ENCODE measurements around the gene SH2D1B. TPM values are rescaled to one million over a fixed set of nuclear protein-coding genes. Genes with fewer than 3 reads are reported as not detected.
A peak's percentile ranks its signal among the peaks of the same experiment; 100 is the strongest.

Gene SH2D1B
- total and polyA plus RNA-seq, 9 of the 15 experiments (the other 6 are each of a cell fraction or from before 2014, with no cell fraction given), result 5.6 to 19.6 (median 9.7) TPM

GRCh38 chr1:162389021-162389818 lies 22.7 kb downstream of the SH2D1B start (continued):
- TF ChIP-seq, protein P1, sequence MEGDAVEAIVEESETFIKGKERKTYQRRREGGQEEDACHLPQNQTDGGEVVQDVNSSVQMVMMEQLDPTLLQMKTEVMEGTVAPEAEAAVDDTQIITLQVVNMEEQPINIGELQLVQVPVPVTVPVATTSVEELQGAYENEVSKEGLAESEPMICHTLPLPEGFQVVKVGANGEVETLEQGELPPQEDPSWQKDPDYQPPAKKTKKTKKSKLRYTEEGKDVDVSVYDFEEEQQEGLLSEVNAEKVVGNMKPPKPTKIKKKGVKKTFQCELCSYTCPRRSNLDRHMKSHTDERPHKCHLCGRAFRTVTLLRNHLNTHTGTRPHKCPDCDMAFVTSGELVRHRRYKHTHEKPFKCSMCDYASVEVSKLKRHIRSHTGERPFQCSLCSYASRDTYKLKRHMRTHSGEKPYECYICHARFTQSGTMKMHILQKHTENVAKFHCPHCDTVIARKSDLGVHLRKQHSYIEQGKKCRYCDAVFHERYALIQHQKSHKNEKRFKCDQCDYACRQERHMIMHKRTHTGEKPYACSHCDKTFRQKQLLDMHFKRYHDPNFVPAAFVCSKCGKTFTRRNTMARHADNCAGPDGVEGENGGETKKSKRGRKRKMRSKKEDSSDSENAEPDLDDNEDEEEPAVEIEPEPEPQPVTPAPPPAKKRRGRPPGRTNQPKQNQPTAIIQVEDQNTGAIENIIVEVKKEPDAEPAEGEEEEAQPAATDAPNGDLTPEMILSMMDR (IDR thresholded peaks at IDR 0.05 in 2 of 3, conservative IDR thresholded peaks at IDR 0.05 in 1 of 3; ENCODE audit: insufficient read depth in 2 of 3, low read depth in 1 of 3, low read length in 3 of 3), result no peak
- TF ChIP-seq NCOA1 (IDR thresholded peaks at IDR 0.05; ENCODE audit: low read depth), result no peak
- TF ChIP-seq, protein P2, sequence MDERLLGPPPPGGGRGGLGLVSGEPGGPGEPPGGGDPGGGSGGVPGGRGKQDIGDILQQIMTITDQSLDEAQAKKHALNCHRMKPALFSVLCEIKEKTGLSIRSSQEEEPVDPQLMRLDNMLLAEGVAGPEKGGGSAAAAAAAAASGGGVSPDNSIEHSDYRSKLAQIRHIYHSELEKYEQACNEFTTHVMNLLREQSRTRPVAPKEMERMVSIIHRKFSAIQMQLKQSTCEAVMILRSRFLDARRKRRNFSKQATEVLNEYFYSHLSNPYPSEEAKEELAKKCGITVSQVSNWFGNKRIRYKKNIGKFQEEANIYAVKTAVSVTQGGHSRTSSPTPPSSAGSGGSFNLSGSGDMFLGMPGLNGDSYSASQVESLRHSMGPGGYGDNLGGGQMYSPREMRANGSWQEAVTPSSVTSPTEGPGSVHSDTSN (CRISPR knock-in tag; IDR thresholded peaks at IDR 0.05; ENCODE audit: low read depth), result no peak
- TF ChIP-seq, protein P2 (tag; conservative IDR thresholded peaks at IDR 0.05; ENCODE audit: low read depth), result peak; percentile 50; the same call in 1 of the 2 replicates
- TF ChIP-seq SMAD4 (CRISPR knock-in tag; conservative IDR thresholded peaks at IDR 0.05), result no peak
- no peak for TF ChIP-seq FOXK1 (CRISPR knock-in tag; IDR thresholded peaks at IDR 0.05; ENCODE audit: borderline replicate concordance)
- TF ChIP-seq ELK3 (CRISPR knock-in tag; IDR thresholded peaks at IDR 0.05), result no peak
- TF ChIP-seq SIX5 (IDR thresholded peaks at IDR 0.05; ENCODE audit: borderline replicate concordance in 1 of 2, insufficient read depth in 1 of 2, low read depth in 1 of 2, low read length in 2 of 2), result no peak
- no peak for TF ChIP-seq GATAD2A (IDR thresholded peaks at IDR 0.05)
- TF ChIP-seq FOXK2 (conservative IDR thresholded peaks at IDR 0.05 in 1 of 2, IDR thresholded peaks at IDR 0.05 in 1 of 2; ENCODE audit: low read depth in 2 of 2), result no peak
- TF ChIP-seq CBX5 (IDR thresholded peaks at IDR 0.05; ENCODE audit: borderline replicate concordance, low read depth), result no peak
- no peak for TF ChIP-seq CBX1 (IDR thresholded peaks at IDR 0.05; ENCODE audit: low read depth)
- TF ChIP-seq SAP30 (IDR thresholded peaks at IDR 0.05; ENCODE audit: borderline replicate concordance, insufficient read depth, low read depth, low read length, poor library complexity, severe bottlenecking), result no peak
- TF ChIP-seq TCFL5 (CRISPR knock-in tag; conservative IDR thresholded peaks at IDR 0.05), result no peak
- no peak for TF ChIP-seq ZNF324 (CRISPR knock-in tag; IDR thresholded peaks at IDR 0.05)
- no peak for TF ChIP-seq CCNT2 (IDR thresholded peaks at IDR 0.05; ENCODE audit: borderline replicate concordance, extremely low read depth, insufficient read length, low read depth, low read length)
- no peak for TF ChIP-seq ZNF561 (CRISPR knock-in tag; conservative IDR thresholded peaks at IDR 0.05)
- TF ChIP-seq ATF1 (CRISPR knock-in tag; IDR thresholded peaks at IDR 0.05), result no peak
- no peak; the same call in 1 of the 2 replicates for TF ChIP-seq ATF1 (tag; IDR thresholded peaks at IDR 0.05)
- TF ChIP-seq CTCFL (IDR thresholded peaks at IDR 0.05; ENCODE audit: borderline replicate concordance, insufficient read depth, low read depth, low read length, poor library complexity, severe bottlenecking), result no peak
